NK-92 (cell line): ENCODE results near the gene CCR4.
"Not testable (repeated sequence)": the region's sequence is repeated elsewhere in the genome, so short reads cannot be mapped to it uniquely, and the experiment has no call there.

Experiments used
- DNase-seq: peaks from one replicate; lab custom pipeline; 2025; ENCODE audit not compliant: unreplicated experiment; lab: John Stamatoyannopoulos, UW

CCR4 gene

GRCh38 chr3:32951410-32951811 lies at the start of gene CCR4:
CCR4 (plus strand) TSS chr3:32951644; CDS start chr3:32953423, 1,779 bp downstream.
- DNase-seq: no peak

DNA sequence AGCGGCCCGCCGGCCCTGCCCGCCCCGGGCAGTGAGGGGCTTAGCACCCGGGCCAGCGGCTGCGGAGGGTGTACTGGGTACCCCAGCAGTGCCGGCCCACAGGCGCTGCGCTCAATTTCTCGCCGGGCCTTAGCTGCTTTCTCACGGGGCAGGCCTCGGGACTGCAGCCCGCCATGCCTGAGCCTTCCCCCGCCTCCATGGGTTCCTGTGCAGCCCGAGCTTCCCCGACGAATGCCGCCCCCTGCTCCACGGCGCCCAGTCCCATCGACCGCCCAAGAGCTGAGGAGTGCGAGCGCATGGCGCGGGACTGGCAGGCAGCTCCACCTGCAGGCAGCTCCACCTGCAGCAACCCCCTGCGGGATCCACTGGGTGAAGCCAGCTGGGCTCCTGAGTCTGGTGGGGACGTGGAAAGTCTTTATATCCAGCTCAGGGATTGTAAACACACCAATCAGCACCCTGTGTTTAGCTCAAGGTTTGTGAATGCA lies 48.5 kb upstream of the CCR4 start:
- DNase-seq: not testable (repeated sequence)

DNA sequence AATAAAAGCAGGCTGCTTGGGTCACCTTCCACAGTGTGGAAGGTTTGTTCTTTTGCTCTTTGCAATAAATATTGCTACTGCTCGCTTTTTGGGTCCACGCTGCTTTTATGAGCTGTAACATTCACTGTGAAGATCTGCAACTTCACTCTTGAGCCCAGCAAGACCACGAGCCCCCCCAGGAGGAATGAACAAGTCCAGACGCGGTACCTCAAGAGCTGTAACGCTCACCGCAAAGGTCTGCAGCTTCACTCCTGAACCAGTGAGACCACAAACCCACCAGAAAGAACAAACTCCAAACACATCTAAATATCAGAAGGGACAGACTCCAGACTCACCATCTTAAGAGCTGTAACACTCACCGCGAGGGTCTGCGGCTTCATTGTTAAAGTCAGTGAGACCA lies 47.5 kb upstream of the CCR4 start:
- DNase-seq: no peak

GRCh38 chr3:32909999-32910398 lies 41.4 kb upstream of the CCR4 start:
- no peak for DNase-seq

DNA sequence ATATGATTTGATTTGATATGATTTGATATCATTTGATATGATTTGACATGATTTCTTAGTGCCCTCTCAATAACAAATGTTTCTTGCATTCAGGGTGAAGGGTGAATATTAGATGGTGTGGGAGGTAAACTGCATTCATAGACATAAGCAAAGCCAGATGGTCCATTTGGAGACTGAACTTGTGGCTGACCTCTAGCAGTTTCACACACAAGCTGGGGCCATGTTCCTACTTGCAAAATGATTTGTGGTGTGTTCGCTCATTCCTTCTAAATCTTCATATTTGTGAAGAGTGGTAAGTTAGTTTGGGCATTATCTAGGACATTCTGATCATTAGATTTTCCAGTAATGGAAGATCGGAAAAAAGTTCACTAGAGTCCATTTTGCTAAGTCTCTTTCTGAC lies 40.5 kb upstream of the CCR4 start:
- no peak for DNase-seq

GRCh38 chr3:32912046-32912445 lies 39.4 kb upstream of the CCR4 start:
- DNase-seq: no peak

- DNase-seq: no peak
These were observed 37.5 kb upstream of the CCR4 start for GRCh38 chr3:32913790-32914446.

DNA sequence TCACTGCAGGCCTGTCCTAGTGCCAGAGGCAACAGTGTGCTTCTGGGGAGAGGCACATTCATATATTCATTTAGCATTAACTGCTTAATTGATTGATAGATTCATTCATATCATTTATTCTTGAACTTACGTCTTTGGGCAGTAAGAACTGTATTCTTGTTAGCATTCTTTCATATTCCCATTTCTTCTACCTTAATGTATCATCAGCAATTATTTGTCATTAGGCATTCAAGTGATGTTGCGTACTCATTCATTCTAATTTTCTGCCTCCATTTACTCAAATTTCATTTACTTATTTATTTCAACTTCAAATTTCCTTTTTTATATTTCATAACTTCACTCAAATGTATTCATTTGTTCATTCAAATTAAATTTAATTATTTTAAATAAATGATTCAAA lies 31.5 kb upstream of the CCR4 start:
- no peak for DNase-seq

DNA sequence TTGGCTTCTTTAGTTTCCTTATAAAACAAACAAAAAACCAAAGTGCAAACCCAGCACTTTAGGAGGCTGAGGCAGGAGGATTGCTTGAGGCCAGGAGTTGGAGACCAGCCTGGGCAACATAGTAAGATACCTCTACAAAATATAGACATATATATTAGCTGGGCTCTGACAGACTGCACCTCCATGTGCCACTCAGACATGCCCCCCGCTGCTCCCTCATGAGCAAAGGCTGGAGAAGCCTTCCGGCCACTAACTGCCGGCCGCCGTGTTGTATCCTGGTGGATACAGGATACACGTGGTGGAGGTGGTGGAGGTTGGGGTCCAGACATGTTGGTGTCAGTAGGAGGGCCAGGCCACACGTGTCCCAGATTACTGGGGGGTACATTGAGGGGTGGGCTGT lies 29.4 kb upstream of the CCR4 start:
- no peak for DNase-seq

- no peak for DNase-seq
These were observed 21.3 kb upstream of the CCR4 start for GRCh38 chr3:32930161-32930560.

GRCh38 chr3:32931273-32931672 lies 20.2 kb upstream of the CCR4 start:
- DNase-seq: not testable (repeated sequence)

DNA sequence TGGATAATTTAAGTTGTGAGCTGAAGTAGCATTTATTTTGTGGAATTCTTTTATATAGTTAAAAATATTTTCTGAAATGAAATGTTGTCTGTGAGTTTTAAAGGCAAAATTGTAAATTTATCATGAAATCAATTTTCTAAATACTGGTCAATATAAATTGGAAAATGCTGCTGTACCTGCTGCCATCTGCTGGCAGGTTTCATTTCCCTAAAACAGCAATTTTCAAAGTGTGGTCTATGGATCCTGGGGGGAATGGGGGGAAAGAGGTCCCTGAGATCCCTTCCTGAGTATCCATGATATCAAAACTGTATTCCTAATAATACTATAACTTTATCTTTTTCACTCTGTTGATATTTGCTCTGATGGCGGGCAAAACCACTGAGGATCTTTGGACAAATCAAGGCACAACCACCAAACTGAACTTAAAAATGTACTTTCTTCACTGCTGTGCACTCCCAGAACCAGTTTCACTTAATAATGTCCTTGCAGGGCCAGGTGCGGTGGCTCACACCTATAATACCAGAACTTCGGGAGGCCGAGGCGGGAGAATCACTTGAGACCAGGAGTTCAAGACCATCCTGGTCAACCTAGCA lies 17.2 kb upstream of the CCR4 start:
- DNase-seq: no peak

GRCh38 chr3:32937331-32937730 lies 14.1 kb upstream of the CCR4 start:
- no peak for DNase-seq

DNA sequence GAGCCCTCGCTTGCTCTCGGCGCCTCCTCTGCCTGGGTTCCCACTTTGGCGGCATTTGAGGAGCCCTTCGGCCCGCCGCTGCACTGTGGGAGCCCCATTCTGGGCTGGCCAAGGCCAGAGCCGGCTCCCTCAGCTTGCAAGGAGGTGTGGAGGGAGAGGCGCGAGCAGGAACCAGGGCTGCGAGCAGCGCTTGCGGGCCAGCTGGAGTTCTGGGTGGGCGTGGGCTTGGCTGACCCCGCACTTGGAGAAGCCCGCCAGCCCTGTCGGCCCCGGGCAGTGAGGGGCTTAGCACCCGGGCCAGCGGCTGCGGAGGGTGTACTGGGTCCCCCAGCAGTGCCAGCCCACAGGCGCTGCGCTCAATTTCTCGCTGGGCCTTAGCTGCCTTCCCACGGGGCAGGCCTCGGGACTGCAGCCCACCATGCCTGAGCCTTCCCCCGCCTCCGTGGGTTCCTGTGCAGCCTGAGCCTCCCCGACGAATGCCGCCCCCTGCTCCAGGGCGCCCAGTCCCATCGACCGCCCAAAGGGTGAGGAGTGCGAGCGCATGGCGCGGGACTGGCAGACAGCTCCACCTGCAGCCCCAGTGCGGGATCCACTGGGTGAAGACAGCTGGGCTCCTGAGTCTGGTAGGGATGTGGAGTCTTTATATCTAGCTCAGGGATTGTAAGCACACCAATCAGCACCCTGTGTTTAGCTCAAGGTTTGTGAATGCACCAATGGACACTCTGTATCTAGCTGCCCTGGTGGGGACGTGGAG lies 11.7 kb upstream of the CCR4 start:
- DNase-seq: not testable (repeated sequence)

DNA sequence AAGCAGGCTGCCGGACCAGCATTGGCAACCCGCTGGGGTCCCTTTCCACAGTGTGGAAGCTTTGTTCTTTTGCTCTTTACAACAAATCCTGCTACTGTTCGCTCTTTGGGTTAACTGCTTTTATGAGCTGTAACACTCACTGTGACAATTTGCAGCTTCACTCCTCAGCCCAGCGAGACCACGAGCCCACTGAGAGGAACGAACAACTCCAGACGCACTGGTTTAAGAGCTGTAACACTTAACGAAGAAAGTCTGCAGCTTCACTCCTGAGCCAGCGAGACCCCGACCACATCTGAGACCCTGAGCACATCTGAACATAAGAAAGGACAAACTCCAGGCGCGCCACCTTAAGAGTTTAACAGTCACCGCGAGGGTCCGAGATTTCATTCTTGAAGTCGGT lies 10.7 kb upstream of the CCR4 start:
- DNase-seq: no peak

GRCh38 chr3:32945136-32945535 lies 6.3 kb upstream of the CCR4 start:
- no peak for DNase-seq

- not testable (repeated sequence) for DNase-seq
These were observed 5.8 kb upstream of the CCR4 start for GRCh38 chr3:32945598-32945997.

GRCh38 chr3:32946973-32947788 lies 4.3 kb upstream of the CCR4 start:
- DNase-seq: no peak

DNA sequence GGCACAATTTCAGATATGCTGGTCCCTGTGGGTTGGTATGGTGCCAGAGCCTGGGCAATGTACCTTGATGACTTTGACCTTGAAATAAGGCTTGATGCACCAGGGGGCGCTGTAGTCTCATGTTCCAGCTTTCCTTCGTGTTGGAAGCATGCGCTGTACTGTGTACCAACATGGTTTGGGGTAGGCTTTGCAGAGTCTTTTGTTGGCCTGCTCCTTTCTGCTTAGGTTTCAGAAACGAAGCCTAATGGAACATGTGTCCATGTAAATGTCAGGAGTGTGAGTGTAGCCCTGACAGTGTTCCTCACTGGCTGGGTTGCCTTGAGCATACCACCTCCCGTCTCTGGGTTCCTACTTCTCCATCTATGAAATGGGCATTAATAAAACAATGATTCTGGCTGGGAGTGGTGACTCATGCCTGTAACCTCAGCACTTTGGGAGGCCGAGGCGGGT lies 3.6 kb upstream of the CCR4 start:
- peak; percentile 8 for DNase-seq

DNA sequence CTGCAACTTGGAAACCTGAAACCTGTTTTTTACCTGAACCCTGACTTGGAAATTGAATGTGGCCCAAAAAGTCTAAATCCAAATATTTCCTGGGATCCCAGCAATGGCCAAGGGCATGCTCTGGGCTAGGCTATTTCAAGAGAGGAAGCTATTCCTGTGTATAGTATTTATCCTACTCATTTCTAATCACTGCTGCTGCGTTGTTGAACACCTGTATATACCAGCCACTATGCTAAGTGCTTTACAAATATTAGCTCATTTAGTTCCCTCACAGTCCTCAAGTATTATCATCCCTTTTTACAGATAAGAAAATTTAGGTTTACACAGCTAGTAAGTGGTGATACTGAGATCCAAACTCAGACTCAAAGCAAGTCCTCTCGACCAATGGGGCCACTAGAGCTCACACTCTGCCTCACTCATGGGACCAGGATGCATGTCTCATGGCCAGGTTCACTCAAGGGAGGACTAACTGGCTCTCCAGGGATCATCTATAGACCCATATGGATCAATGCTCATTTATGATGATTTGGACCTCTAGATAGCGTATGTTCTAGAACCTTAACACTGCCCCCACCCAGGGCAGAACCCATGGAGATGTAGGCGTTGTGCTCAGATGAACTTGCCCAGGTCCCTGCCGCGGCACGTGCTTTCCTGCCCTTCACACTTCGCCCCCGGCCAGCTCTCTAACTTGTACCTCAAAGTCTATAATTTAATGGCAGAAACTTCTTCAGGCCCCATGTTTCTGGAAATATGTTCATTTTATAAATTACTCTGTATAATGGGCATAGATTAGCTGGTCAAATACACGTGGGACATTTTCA lies 2.6 kb upstream of the CCR4 start:
- no peak for DNase-seq
